Measurements from ENCODE around the gene WARS2.
A peak's percentile ranks its signal among the peaks of the same experiment; 100 is the strongest.

The WARS2 gene

DNA sequence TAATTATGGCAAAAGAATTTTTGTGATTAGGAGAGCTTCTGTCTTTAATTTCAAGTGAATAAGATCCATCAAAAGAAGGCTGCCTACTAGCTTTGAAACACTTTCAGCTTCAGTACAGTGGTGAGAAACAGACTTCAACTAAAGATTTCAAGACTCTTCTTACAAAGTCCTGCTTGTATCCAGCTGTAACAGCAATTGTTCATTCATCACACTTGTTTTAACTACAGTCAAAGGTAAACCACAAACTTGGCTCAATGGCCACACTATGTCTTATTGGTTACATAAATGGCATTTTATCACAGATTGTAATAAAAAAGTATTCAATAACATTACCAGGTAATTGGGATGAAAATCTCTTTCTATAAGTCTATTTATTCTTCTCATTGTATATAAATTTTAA is 59.2 kb downstream of the WARS2 start:
- DNase-seq = no peak

DNA sequence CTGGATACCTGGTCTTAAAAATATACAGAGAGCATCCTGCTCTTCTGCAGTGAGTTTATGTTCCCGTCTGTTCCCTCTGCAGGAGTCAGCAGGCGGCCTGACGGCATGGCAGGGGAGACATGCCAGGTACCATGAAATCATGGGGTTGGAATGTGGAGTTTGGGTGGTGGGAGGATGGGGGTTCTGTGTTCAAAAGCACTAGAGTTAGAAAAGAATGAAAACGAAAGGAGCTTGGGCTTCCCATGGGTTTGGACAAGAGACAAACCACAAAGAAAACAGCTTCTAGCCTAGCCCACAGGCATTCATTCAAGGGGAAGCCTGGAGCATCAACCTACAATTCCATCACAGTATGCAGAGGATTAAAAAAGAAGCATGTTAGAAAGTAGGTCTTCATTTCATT is 59.9 kb downstream of the WARS2 start:
- DNase-seq = no peak

DNA sequence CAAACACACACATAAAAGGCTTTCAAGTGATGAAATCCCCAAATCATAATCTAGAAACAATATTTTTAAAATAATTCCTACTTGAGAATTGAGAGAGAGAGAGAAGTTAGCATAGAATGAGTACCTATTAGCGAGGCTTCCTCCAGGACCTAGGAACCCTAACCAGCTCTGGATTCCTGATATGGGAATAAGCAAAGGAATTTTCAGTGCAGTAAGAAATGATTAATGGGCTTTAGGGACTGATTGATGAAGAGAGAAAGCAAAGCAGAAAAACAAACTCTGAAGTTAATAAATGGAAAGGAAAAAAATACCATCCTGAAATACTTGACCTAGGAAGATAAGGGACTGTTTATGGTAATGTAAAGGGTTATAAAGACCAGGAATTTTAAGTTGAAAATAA is 60.6 kb downstream of the WARS2 start:
- no peak for DNase-seq

DNA sequence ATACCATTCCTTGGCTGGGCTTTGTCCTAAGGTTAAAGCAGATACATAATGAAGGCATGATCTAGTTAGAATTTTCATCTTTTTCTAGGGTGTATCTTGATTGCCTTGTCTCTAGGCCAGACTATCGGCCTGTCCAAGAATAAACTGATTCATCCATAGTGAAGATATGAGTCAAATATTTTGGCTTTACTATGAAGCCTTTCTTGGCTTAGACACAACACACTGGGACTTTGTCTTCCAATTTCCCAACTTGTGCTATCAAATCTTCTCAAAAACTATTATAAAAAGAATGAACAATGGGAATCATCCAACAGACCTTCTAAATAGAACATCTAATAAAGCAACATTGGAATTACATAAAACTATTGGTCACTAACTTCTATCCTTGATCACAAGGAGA is 64.8 kb downstream of the WARS2 start:
- no peak for DNase-seq

DNA sequence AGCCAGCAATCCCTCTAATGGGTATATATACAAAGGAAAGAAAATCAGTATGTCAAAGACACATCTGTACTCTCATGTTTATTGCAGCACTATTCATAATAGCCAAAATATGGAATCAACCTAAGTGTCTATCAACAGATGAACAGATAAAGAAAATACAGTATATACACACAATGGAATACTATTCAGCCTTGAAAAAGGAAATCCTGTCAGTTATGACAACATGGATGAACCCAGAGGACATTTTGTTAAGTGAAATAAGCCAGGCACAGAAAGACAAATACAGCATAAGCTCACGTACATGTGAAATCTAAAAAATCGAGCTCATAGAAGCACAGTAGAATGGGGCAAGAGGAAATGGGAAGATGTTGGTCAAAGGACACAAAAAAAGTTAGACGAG is 69.1 kb downstream of the WARS2 start:
- DNase-seq = no peak

DNA sequence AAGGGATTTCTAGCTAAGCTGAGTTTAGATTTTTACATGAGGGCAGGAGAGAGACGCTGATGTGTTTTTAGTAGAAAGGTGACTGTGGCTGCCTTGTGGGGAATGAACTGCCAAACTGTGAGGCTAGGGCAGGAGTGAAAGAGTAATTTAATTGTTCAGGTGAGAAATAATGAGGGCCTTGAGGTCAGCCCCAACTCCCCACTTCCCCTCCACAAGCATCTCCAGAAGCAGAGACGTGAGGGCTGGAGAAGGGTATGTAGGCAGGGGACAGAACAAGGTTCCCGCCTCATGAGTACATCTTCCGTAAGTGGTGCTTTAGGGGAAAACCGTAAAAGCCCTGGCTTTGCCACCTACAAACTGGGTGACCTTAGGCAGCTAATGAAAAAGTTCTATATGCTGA is 70.8 kb downstream of the WARS2 start:
- no peak for DNase-seq

DNA sequence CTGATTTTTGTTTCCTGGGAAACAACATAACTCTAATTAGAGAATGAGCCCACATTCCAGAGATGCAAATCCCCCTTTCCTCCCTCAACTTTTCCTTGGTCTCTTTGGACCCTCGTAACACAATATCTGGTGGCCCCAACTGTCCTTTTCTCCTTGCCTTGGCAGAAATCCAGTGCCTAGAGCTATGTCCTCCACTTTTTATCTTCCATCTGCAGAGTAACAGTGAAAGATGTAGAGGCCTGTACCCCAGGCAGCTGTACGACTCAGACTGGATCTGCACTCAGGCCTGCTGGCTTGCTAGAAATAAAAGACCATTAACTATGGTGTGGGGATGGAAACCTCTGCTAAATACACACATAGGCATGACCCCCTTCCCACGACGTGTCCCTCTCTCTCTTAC is 72.0 kb downstream of the WARS2 start:
- no peak for DNase-seq

DNA sequence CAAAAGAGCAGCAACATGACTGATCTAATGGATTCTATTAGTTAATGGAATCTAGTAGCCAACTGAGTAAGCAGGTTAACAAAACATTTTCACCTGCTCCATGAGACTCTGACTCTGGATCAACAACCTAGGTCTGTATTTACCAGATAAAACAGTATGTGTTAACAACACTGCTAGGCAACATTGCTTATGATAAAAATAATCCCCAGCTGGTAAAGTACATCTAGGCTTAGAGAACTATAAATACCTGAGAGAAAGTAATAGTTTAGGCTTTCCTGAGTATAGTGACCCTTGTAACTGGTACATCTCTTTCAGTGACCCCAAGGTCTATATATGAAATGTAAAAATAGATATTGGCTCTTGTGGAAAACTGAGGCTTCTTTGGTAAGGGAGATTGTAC is 78.8 kb downstream of the WARS2 start:
- no peak for DNase-seq

DNA sequence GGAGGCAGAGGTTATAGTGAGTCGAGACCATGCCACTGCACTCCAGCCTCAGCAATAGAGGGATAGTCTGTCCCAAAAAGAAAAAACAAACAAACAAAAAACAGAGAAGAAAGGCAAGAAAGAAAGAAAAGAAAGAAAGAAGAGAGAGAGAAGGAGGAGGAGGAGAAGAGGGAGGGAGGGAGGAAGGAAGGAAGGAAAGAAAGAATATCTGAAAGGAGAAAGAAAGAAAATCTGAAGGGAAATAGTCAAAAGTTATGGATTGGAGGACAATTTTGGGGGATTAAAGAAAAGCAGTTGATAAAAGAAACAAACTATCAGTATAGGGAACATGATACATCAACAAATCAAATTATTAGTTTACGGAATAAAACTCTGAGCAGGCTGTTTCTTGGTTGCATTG is 84.9 kb downstream of the WARS2 start:
- DNase-seq = no peak

DNA sequence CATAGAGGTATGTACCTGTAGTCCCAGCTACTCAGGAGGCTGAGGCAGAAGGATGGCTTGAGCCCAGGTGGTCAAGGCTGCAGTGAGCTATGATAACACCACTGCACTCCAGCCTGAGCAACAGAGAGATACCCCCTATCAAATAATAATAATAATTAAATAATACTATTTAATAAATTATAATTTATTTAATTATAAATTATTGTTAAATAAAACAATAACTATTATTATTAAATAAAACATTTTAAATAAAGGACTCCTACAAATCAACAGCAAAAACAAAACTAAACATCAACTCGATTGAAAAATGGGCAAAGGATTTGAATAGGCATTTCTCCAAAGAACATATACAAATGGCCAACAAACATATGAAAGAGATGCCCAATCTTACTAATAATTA is 86.5 kb downstream of the WARS2 start:
- no peak for DNase-seq

DNA sequence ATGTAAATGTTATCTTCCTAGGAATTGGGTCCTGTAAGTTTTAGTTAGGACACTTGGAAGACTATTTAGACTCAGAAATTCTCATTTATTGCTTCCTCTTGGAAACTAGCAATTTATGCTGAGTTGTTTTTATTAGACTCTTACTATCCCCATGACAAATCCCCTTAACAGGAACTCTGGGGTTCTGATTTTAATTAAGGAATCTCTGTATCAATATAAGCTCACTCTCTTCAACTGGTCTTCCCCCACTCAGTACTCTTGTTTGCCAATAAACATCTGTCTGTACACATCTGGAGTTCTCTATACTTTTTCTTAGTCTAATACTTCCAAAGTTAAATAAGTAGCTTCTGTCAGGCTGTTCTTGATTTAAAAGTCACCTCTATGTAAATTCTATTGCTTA is 88.2 kb downstream of the WARS2 start:
- DNase-seq = no peak

DNA sequence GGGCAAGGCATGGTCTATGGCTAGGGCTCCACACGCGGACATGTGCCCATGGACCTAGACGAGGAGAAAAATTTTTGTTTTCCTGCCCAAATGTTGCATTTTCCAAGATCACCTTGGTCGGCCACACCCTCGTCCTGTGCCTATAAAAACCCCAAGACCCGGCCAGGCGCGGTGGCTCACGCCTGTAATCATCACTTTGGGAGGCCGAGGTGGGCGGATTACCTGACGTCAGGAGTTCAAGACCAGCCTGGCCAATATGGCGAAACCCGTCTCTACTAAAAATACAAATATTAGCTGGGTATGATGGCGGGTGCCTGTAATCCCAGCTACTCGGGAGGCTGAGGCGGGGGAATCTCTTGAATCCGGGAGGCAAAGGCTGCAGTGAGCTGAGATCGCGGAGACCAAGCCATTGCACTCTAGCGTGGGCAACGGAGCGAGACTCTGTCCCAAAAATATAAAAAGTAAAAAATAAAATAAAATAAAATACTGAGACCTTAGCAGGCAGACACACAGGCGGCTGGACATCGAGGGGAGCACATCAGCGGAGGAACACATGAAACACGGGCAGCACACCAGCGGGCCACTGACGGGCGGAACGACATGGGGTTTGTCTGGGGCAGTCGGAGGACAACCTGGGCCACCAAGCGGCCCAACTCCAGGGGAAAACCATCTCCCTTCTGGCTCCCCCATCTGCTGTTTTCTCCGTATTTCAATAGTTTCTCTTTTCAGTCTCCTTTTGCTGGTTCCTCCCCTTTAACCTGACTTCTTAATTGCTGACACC is 91.6 kb downstream of the WARS2 start:
- no peak for DNase-seq

DNA sequence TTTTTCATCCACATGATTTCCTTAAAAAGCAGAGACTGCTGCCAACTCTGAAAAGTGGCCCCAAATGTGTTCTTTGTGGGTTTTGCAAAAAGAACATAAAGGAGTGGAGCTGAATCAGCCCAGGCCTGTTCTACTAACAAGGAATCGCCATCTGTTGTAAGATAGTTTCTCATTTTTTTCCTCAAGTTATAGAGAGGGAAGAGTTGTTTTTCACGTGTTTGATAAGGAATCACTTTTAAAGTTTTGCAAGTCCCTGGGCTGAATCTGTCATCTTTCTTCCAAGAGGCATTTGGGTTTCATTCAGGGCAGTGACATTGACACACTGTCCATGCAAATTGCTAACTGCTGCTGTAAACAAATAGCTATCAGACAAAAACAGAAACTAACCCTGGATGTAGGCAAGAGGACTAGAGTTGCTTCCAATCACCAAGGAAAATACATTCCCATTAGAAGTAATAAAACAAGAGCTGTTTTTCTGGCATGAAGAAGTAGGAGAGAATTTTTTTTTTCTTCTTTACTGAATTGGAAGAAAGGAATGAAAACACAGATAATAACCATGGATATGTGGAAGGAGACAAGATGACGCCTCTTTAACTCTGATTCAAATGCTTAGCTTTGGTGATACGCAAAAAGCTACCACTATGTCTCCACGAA is 93.5 kb downstream of the WARS2 start:
- peak; percentile 41 to 60 for DNase-seq

DNA sequence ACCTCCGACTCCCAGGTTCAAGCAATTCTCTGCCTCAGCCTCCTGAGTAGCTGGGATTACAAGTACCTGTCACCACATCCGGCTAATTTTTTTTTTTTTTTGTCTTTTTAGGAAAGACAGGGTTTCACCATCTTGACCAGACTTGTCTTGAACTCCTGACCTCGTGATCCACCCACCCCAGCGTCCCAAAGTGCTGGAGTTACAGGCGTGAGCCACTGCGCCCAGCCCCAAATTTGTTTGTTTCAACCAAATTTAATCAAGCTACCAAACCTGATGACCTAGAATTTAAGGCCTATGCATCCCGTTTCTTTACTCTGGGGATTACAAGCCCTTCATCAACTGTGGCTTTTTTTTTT is 94.0 kb downstream of the WARS2 start:
- peak in 1 of 2 experiments; percentile 26 for DNase-seq

DNA sequence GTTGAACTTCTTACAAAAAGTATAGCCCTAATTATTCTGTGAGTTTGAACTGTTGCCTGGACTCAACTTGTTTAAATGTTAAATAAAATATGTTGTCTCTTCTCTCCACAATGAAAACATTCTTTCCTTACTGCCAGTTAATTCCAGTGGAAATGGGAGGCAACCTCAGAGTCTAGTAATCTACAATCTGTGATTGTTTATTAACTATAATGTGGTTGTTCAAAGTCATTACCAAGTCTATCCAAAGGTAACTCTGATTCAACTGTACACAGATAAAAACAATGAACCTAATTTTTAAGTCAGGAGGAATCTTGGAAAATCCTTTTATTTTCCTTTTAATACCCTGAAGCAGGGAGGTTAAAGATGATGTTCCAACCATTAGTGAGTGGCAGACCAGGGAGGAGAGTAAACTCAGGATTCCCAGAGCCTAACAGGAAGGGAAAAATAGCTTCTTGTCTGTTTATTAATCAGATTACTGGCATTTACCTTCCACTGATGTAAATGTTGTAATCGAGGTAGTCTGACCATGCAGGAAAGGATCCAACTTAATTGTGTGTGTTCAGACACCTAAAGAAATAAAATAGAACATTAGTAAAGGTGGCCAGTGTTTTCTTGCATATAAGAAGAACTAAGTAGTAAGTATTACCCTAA is 95.2 kb downstream of the WARS2 start:
- no peak for DNase-seq

DNA sequence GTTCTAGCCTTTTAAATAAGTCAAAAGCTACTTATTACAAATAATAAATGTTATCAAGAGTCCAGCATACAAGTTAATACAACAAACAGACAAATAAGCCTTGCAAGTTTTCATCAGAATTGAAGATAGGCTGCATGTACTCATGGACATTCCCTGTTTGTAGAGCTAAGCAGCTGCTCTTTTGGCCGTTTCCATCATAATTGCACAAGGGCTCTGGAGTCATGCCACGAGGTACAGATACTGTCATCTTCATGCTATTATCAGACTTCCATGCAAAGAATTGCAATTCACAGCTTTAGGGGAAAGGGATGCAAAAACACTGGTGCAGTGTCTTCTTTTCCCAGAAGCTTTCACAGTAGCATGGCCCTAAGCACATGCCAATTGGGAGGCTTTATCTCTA is 99.5 kb downstream of the WARS2 start:
- DNase-seq = no peak

DNA sequence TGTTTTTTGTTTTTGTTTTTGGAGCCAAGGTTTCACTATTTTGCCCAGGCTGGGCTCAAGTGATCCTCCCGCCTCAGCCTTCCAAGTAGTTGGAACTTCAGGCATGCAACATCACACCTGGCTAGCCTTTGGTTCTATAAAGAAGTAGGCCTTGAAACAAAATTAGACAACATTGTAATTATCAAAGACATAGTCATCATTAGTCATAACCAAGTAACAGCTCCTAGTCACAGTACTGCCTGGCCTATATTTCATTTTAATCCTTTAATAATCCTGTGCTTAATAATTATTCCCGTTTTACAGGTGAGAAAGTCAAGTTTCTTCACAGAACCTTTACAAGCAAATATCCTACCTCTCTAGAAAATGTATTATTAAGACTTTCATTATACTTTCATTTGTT is 100.0 kb downstream of the WARS2 start:
- DNase-seq = no peak

DNA sequence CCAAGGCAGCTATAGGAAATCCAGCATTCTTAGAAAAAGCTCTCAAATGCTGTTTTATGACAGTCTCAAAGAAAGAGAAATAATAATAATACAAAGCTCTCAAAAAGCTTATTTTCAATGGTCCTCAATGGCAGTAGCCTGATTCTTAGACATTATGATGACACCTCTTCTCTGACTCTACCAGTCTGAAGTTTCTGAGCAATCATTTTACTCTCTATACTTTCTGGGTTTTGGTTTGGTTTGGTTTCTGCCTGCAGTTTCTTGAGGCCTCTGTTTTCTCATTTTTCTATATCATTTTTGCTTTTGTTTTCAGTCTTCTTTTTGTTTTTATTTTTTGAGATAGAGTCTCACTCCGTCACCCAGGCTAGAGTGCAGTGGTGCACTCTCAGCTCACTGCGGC is 102.1 kb downstream of the WARS2 start:
- no peak for DNase-seq

DNA sequence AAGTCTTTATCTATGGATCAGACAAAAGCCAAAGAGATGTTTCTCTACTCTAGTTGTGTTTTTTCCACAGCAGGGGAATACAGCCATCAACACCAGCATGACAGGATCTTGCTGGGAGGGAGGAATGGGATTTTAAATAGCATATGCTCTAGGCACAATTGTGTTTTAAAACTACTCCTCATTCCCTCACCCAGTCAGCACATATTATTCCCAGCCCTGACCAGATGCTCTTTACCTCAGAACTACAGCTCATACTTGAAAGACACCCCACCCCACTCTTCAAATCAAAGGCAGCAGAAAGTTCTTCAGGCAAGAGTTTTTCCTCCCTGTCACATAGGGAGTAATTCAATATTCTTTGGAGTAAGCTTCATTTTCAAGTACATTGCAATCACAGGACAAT is 106.1 kb downstream of the WARS2 start:
- no peak for DNase-seq

DNA sequence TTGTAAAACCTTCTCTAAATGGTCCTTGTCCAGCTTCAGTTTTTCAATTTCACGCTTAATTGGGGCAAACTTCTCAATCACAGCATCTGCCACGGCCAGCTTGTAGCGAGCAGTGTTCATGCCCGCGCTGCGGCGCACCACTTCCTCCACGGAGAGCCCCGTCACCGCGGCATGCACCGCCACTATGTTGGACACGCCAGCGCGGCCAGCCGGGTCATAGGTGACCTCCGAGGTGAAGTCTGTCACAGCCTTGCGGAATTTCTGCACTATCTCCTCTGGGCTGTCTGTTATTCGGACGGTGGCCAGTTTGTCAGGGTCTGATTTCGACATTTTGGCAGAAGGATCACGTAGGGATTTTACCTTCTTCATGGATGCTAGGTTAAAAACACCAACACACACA is 107.5 kb downstream of the WARS2 start:
- no peak for DNase-seq

DNA sequence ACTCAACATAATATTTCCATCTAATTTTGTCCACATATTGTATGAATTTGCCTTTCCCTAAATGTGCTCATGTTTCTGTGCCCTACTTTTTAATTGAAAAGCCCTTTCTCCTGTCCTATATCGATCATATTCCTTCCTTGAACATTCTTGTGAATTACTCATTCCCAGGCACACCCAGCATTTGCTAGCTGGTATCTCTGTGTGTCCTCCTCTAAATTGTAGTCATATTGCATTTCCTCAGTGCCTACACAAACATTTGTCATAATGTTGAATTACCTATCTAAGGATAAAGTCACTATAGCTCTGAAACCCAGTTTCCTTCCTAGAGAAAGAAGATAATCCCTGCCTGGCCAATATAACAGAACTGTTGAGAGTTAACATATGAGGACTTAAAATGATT is 112.7 kb downstream of the WARS2 start:
- no peak for DNase-seq

DNA sequence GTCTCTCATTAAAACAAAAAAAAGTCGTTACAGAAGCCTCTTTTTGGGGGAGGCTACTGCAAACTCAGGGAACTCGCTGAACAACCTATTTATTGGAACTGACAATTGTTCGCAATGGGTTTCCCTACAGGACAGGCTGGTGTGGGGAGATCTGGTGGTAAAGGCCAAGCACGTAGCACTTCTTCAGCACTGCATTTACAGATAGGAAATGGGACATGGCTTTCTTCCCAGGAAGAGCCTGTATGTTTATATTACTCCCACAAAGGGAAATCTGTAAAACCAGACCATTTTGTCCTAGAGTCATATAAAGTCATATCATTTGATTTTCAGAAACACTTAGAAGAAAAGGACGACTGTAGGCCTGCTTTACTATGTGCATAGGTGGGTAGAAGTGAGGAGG is 113.5 kb downstream of the WARS2 start:
- no peak for DNase-seq

DNA sequence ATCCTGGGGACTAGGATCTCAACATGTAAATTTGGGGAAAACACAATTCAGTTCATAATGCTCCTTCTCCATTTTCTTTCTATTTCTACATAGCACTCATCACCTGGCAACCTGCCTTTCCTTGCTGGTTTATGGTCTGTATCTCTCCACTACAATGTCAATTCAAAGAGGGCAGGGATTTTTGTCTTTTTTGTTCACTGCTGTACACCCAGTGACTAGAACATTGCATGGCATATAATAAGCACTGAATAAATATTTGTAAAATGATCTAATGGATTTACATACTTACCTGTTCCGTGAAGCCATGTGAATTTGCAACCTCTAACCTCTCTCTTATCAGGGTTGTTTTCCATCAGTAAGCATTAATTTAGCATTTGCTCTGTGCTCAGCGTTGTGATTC is 124.9 kb downstream of the WARS2 start:
- no peak for DNase-seq

DNA sequence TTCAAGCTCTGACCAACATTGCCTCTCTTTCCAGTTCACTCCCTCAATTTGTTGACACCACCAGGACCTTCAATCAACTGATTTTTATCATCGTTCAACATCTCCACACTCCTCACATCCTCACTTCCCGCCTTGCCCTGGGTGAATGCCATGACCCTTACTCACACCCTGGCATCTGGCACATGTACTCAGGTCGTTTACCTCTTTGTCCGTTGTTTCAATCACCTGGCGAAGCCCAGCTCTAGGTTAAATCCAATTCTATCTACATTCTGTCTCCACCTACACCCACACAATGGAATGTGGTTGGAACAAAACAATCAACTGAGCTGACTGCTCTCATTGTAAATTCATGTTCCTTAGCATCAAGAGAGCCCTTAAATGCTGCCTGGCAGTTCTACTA is 128.1 kb downstream of the WARS2 start:
- no peak for DNase-seq

DNA sequence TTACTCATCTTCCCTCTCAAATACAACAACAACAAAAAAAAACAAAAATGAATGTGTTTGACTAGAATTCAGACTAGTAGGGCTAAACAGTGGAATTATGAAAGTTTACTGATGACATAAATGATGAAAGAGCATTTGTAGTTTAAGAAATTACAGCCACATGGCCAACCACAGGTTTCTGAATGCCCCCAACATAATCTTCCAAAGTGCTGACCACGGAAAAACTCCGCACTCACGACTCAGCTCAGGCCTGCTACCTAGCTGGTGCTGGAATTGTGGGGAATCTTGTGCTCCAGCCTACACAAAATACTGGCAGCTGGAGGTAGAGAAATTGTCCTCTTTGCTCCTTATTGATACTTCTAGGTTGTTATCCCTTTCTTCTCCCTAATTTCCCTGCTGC is 128.7 kb downstream of the WARS2 start:
- DNase-seq = no peak

Data from NCI-H526 (cell line).